ENCODE measurements around the gene ALX4. TPM values are rescaled to one million over a fixed set of nuclear protein-coding genes. Genes with fewer than 3 reads are reported as not detected.

ALX4 gene
- total and polyA plus RNA-seq, 9 of the 15 experiments (the other 6 are each of a cell fraction or from before 2014, with no cell fraction given): 0.07 to 1.2 (median 0.33) TPM

- Histone ChIP-seq H3K9ac (ENCODE audit: insufficient read depth in 1 of 2, low read depth in 2 of 2, low read length in 2 of 2) (peak overlapping the region in 1 of 2 experiments; percentile 2; a peak in 1 of 4 replicates), H3K9me1 (ENCODE audit: control insufficient read depth, insufficient read depth, low read length) (no peaks in the 10 kb centered on the region), H3K4me3 (no peak overlapping the region), H4K20me1 (replicated peaks; ENCODE audit: control insufficient read depth, insufficient read depth, low read length) (peaks cover 10% of the 10 kb centered on the region; the same call in 1 of the 2 replicates), H3K4me1 (replicated peaks in 1 of 2; ENCODE audit: control insufficient read depth in 2 of 2, insufficient read depth in 2 of 2, low read length in 2 of 2) (peaks cover 53 to 79% of the 10 kb centered on the region in 2 experiments), H3K4me2 (ENCODE audit: insufficient read depth, low read length) (no peak overlapping the region; the same call in 1 of the 2 replicates), H3K9me3 (replicated peaks; ENCODE audit: control insufficient read depth, insufficient read depth, low read depth, low read length) (no peaks in the 10 kb centered on the region), H3K36me3 (ENCODE audit: control insufficient read depth, insufficient read depth, low read length) (no peaks in the 10 kb centered on the region), H2AFZ (ENCODE audit: low read depth, low read length) (no peak overlapping the region), H3K27ac (ENCODE audit: extremely low read depth, low read depth, low read length) (no peak overlapping the region), H3K79me2 (ENCODE audit: control insufficient read depth, insufficient read depth, low read length) (no peaks in the 10 kb centered on the region), H3K27me3 (ENCODE audit: control insufficient read depth in 2 of 2, insufficient read depth in 2 of 2, low read length in 2 of 2) (no peaks in the 10 kb centered on the region)
- intact Hi-C loops (cut with micrococcal nuclease): no loop called here
- CTCF ChIA-PET (ENCODE audit: low intra/inter-chr PET ratio): no interaction called here
- no TSS peak for BruUV-seq (replicated peaks)
- DNase-seq (ENCODE audit: extremely low read depth in 1 of 4, low spot score in 3 of 4): peak in 2 of 4 experiments; percentile 47 to 49
- WGBS (ENCODE audit: insufficient coverage, low coverage, missing lambda C conversion rate): 34% methylated on average over 8 of the region's 8 CpGs
- in situ Hi-C loops (cut with MboI): no loop called here
- peak; percentile 37 for FAIRE-seq
- POLR2A ChIA-PET: interaction anchor here (0.9 kb wide), 1 partner anchor 10 kb away, joined by 4 read pairs; no protein-coding TSS in a partner anchor
- no peak for ATAC-seq
- TF ChIP-seq, protein P1, sequence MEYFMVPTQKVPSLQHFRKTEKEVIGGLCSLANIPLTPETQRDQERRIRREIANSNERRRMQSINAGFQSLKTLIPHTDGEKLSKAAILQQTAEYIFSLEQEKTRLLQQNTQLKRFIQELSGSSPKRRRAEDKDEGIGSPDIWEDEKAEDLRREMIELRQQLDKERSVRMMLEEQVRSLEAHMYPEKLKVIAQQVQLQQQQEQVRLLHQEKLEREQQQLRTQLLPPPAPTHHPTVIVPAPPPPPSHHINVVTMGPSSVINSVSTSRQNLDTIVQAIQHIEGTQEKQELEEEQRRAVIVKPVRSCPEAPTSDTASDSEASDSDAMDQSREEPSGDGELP (CRISPR knock-in tag; IDR thresholded peaks at IDR 0.05; ENCODE audit: borderline replicate concordance): peak; percentile 40; the same call in 1 of the 2 replicates
- TF ChIP-seq HDAC2 (IDR thresholded peaks at IDR 0.05): peak; percentile 48; the same call in 1 of the 2 replicates
- 0 out of 2 replicates have a peak, but pooled peaks have one; percentile 6 for TF ChIP-seq EHMT2 (IDR thresholded peaks at IDR 0.05)
- peak; percentile 64; the same call in 1 of the 2 replicates for TF ChIP-seq SPI1 (IDR thresholded peaks at IDR 0.05; ENCODE audit: borderline replicate concordance, low read depth, low read length)
- 0 out of 2 replicates have a peak, but pooled peaks have one; percentile 78 for TF ChIP-seq PTBP1 (IDR thresholded peaks at IDR 0.05; ENCODE audit: low read depth, low read length)
- TF ChIP-seq ZNF436 (CRISPR knock-in tag; IDR thresholded peaks at IDR 0.05): peak; percentile 94
- no peak for TF ChIP-seq TFE3 (CRISPR knock-in tag; IDR thresholded peaks at IDR 0.05)
- TF ChIP-seq CBFA2T3 (IDR thresholded peaks at IDR 0.05): peak; percentile 76
- TF ChIP-seq RBM25 (IDR thresholded peaks at IDR 0.05; ENCODE audit: low read depth, low read length, severe bottlenecking): peak; percentile 83
- peak; percentile 90; the same call in 1 of the 2 replicates for TF ChIP-seq SMARCA5 (IDR thresholded peaks at IDR 0.05)
- peak; percentile 58 to 63; a peak in 3 of 4 replicates for TF ChIP-seq KDM1A (IDR thresholded peaks at IDR 0.05)
- peak; percentile 51 for TF ChIP-seq ARID1B (IDR thresholded peaks at IDR 0.05)
- no peak for TF ChIP-seq TAF7 (tag; IDR thresholded peaks at IDR 0.05)
- peak; percentile 54 for TF ChIP-seq TAL1 (IDR thresholded peaks at IDR 0.05)
- TF ChIP-seq TEAD4 (IDR thresholded peaks at IDR 0.05; ENCODE audit: low read length): peak; percentile 56; the same call in 1 of the 2 replicates
- no peak for TF ChIP-seq TEAD4 (CRISPR knock-in tag; IDR thresholded peaks at IDR 0.05; ENCODE audit: borderline replicate concordance)
- peak; percentile 60; the same call in 1 of the 2 replicates for TF ChIP-seq MYNN (IDR thresholded peaks at IDR 0.05)
- no peak for TF ChIP-seq MYNN (CRISPR knock-in tag; IDR thresholded peaks at IDR 0.05)
- TF ChIP-seq, protein P2, sequence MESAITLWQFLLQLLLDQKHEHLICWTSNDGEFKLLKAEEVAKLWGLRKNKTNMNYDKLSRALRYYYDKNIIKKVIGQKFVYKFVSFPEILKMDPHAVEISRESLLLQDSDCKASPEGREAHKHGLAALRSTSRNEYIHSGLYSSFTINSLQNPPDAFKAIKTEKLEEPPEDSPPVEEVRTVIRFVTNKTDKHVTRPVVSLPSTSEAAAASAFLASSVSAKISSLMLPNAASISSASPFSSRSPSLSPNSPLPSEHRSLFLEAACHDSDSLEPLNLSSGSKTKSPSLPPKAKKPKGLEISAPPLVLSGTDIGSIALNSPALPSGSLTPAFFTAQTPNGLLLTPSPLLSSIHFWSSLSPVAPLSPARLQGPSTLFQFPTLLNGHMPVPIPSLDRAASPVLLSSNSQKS (CRISPR knock-in tag; IDR thresholded peaks at IDR 0.05): no peak
- TF ChIP-seq TCF3 (CRISPR knock-in tag; IDR thresholded peaks at IDR 0.05): peak; percentile 45; the same call in 1 of the 2 replicates
- peak; percentile 86 for TF ChIP-seq BCOR (IDR thresholded peaks at IDR 0.05)
- TF ChIP-seq ZNF324 (CRISPR knock-in tag; IDR thresholded peaks at IDR 0.05): no peak
Measured at GRCh38 chr11:44267750-44268613, 42.0 kb downstream of the ALX4 start.
